Measurements from ENCODE around the gene NFYC. TPM values are rescaled to one million over a fixed set of nuclear protein-coding genes. Genes with fewer than 3 reads are reported as not detected.

NFYC gene
- total RNA-seq, 6 experiments from 2014 or later = 31.0 to 48.1 (median 43.8) TPM

GRCh38 chr1:40649592-40649930, 41.9 kb upstream of the NFYC start:
- Mint-ChIP-seq H3K36me3 (ENCODE audit: low read depth) (no peaks in the 10 kb centered on the region), H3K27ac (no peak overlapping the region), H3K4me3 (no peak overlapping the region), H3K9me3 (no peaks in the 10 kb centered on the region), H3K27me3 (ENCODE audit: insufficient read depth) (peaks cover 20% of the 10 kb centered on the region), H3K4me1 (ENCODE audit: low read depth) (peaks cover 5% of the 10 kb centered on the region; the same call in 1 of the 2 replicates)
- no peak for DNase-seq
- TF ChIP-seq CTCF (IDR thresholded peaks at IDR 0.05) = no peak

GRCh38 chr1:40650075-40650474, 41.4 kb upstream of the NFYC start:
- no peak overlapping the region for H3K27ac Mint-ChIP-seq
- peaks cover 5% of the 10 kb centered on the region; the same call in 1 of the 2 replicates for H3K4me1 Mint-ChIP-seq (ENCODE audit: low read depth)
- no peaks in the 10 kb centered on the region for H3K9me3 Mint-ChIP-seq
- no peak overlapping the region for H3K4me3 Mint-ChIP-seq
- peak; percentile 56 for TF ChIP-seq CTCF (IDR thresholded peaks at IDR 0.05)
- no peak for DNase-seq
- H3K27me3 Mint-ChIP-seq (ENCODE audit: insufficient read depth) = peaks cover 22% of the 10 kb centered on the region
- no peaks in the 10 kb centered on the region for H3K36me3 Mint-ChIP-seq (ENCODE audit: low read depth)

GRCh38 chr1:40651138-40651857, 40.2 kb upstream of the NFYC start:
- TF ChIP-seq CTCF (IDR thresholded peaks at IDR 0.05) = peak; percentile 17; the same call in 1 of the 2 replicates
- peaks cover 3% of the 10 kb centered on the region; the same call in 1 of the 2 replicates for H3K4me1 Mint-ChIP-seq (ENCODE audit: low read depth)
- H3K27me3 Mint-ChIP-seq (ENCODE audit: insufficient read depth) = peaks cover 20% of the 10 kb centered on the region
- no peak overlapping the region for H3K4me3 Mint-ChIP-seq
- no peaks in the 10 kb centered on the region for H3K36me3 Mint-ChIP-seq (ENCODE audit: low read depth)
- H3K27ac Mint-ChIP-seq = no peak overlapping the region
- DNase-seq = no peak
- H3K9me3 Mint-ChIP-seq = no peaks in the 10 kb centered on the region

GRCh38 chr1:40652468-40652867, 39.0 kb upstream of the NFYC start:
- H3K27me3 Mint-ChIP-seq (ENCODE audit: insufficient read depth) = peaks cover 29% of the 10 kb centered on the region
- no peaks in the 10 kb centered on the region for H3K4me1 Mint-ChIP-seq (ENCODE audit: low read depth)
- no peak overlapping the region for H3K27ac Mint-ChIP-seq
- TF ChIP-seq CTCF (IDR thresholded peaks at IDR 0.05) = no peak
- H3K9me3 Mint-ChIP-seq = no peaks in the 10 kb centered on the region
- no peak for DNase-seq
- H3K4me3 Mint-ChIP-seq = no peak overlapping the region
- H3K36me3 Mint-ChIP-seq (ENCODE audit: low read depth) = no peaks in the 10 kb centered on the region

DNA sequence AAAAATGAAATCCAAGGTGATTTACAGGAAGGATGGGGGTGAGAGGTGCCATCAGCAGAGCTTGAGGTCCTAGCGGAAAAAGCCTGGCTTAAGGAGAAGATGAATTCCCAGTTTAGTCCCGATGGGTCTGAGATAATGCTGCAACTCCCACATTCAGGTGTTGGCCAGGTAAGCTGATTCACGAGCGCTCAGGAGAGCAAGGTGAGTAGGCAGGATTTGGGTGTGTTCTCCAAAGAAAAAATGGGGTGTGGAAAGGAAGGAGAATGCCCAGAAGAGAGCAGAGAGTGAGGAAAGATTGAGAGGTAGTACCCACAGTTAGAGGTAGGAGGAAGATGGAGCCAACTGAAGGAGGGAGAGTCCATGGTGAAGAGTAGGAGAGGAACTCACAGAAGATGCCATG, 38.5 kb upstream of the NFYC start:
- H3K36me3 Mint-ChIP-seq (ENCODE audit: low read depth) = no peaks in the 10 kb centered on the region
- H3K27ac Mint-ChIP-seq = no peak overlapping the region
- peaks cover 29% of the 10 kb centered on the region for H3K27me3 Mint-ChIP-seq (ENCODE audit: insufficient read depth)
- TF ChIP-seq CTCF (IDR thresholded peaks at IDR 0.05) = no peak
- no peak for DNase-seq
- H3K4me1 Mint-ChIP-seq (ENCODE audit: low read depth) = no peaks in the 10 kb centered on the region
- H3K9me3 Mint-ChIP-seq = no peaks in the 10 kb centered on the region
- no peak overlapping the region for H3K4me3 Mint-ChIP-seq
